K562 (cell line): Measurements from ENCODE around the gene ARHGAP42.

Source experiments
- CTCF ChIP-seq, 3 experiments: IDR thresholded peaks in 2 of 3; conservative IDR thresholded peaks in 1 of 3; 2 replicates each; pipeline ENCODE4 v1.5.1; 2011 to 2012; ENCODE audit warnings: low read length in 3 of 3, mild to moderate bottlenecking in 3 of 3, control low read depth in 2 of 3, improper control_type of control experiment in 1 of 3, inconsistent platforms in 1 of 3, low read depth in 1 of 3, mixed read lengths in 1 of 3, moderate library complexity in 1 of 3; ENCODE audit not compliant: insufficient read depth in 2 of 3
- FOS ChIP-seq: IDR thresholded peaks from 3 replicates; pipeline ENCODE4 v1.6.1; 2011; ENCODE audit not compliant: insufficient read length; ENCODE audit errors: extremely low read depth
- KLF10 ChIP-seq: fragments of 250-450 bp; sonication (Bioruptor Pico); IDR thresholded peaks from 2 replicates; pipeline ENCODE4 v1.6.1; 2021; ENCODE audit warnings: matching md5 sums
- L3MBTL2 ChIP-seq: fragments of 450-650 bp; IDR thresholded peaks from 2 replicates; pipeline ENCODE4 v1.6.1; 2016; ENCODE audit warnings: mild to moderate bottlenecking, moderate library complexity
- NCOA4 ChIP-seq: fragments of 450-650 bp; IDR thresholded peaks from 2 replicates; pipeline ENCODE4 v1.6.1; 2018; ENCODE audit warnings: mild to moderate bottlenecking; ENCODE audit not compliant: partially characterized antibody
- POLR2A ChIP-seq: fragments of 450-650 bp; conservative IDR thresholded peaks from 2 replicates; pipeline ENCODE4 v1.6.1; 2016
- POLR3A ChIP-seq: IDR thresholded peaks from 2 replicates; pipeline ENCODE4 v1.6.1; 2011; ENCODE audit warnings: borderline replicate concordance, mild to moderate bottlenecking, moderate library complexity; ENCODE audit not compliant: insufficient read length, insufficient read depth; ENCODE audit errors: extremely low read depth
- TGIF2 ChIP-seq: sonication (generic); formaldehyde crosslinking; IDR thresholded peaks from 2 replicates; pipeline ENCODE4 v1.8.1; 2022; ENCODE audit warnings: mild to moderate bottlenecking, missing genetic modification reagents, moderate library complexity
- ZNF584 ChIP-seq: fragments of 200-800 bp; sonication (Bioruptor generic); IDR thresholded peaks from 2 replicates; pipeline ENCODE4 v1.6.1; 2016; ENCODE audit warnings: low read depth, mild to moderate bottlenecking, missing genetic modification characterization, missing compliant biosample characterization

DNA sequence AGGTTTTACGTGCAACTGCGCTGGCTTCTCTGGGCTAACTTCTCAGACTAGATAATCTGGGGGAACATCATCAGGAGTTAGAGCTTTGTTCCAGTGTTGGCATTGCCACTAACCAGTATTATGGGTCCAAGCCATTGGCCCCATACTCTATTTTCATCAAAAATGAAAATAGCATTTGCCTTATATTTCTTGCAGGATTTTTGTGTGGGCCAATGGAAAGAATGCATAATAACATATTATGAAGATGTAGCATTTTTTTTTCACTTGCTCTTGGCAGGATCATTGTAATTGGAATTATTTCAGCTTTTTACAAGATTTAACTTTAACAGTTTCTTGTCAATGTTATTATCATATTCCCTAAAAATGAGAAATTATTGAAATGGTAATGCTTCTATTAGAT lies 16.1 kb downstream of the ARHGAP42 start:
- no peak for TF ChIP-seq ZNF584 (CRISPR knock-in tag)
- no peak for TF ChIP-seq KLF10
- no peak for TF ChIP-seq NCOA4
- TF ChIP-seq L3MBTL2, result no peak
- TF ChIP-seq CTCF (IDR thresholded peaks at IDR 0.05 in 2 of 3, conservative IDR thresholded peaks at IDR 0.05 in 1 of 3; ENCODE audit: insufficient read depth in 2 of 3, low read depth in 1 of 3, low read length in 3 of 3), result no peak
- no peak for TF ChIP-seq POLR3A
- no peak for TF ChIP-seq TGIF2 (CRISPR knock-in tag)
- no peak for TF ChIP-seq FOS
- TF ChIP-seq POLR2A, result no peak
